Adrenal gland (tissue), 5 donors: ENCODE results near the gene C7orf57.

Source experiments
- POLR2A ChIP-seq, 2 donors: fragments of 450-650 bp; IDR thresholded peaks; one replicate each; pipeline ENCODE4 v1.6.1; 2017; ENCODE audit warnings: antibody characterized with exemption in 2 of 2, mild to moderate bottlenecking in 2 of 2, moderate library complexity in 1 of 2
- TF ChIP-seq, protein P1 (sequence below), 6 experiments: fragments of 450-650 bp in 4 of 6; fragments of 200-600 bp in 2 of 6; sonication (generic) in 1 of 6; IDR thresholded peaks; 1 replicate in 5 of 6; 2 replicates in 1 of 6; pipeline versions ENCODE4 v1.5.1 to v1.8.0; 2016 to 2021; ENCODE audit warnings: antibody characterized with exemption in 6 of 6, mild to moderate bottlenecking in 2 of 6, moderate library complexity in 1 of 6
- donor health status: DM: no; HTN: no; CAD: no.

DNA sequence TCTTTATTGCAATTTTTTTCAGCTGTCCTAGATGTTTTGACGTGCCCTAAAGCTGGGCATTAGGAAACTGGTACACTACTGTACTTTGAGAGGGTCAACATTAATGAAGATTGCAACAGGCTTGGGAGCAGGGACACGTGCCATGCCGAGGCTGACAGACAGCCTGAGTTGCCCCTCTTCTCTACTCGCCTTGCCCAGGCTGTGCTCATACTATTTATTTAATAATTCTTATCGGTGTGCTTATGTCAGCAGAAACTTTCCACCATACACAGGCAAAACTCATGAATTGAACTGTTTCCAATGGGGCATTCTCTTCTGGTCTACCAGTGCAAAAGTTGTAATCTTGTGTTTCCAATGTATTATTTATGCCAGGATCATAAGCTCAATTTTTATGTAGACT, 24.4 kb downstream of the C7orf57 start:
- TF ChIP-seq, protein P1, sequence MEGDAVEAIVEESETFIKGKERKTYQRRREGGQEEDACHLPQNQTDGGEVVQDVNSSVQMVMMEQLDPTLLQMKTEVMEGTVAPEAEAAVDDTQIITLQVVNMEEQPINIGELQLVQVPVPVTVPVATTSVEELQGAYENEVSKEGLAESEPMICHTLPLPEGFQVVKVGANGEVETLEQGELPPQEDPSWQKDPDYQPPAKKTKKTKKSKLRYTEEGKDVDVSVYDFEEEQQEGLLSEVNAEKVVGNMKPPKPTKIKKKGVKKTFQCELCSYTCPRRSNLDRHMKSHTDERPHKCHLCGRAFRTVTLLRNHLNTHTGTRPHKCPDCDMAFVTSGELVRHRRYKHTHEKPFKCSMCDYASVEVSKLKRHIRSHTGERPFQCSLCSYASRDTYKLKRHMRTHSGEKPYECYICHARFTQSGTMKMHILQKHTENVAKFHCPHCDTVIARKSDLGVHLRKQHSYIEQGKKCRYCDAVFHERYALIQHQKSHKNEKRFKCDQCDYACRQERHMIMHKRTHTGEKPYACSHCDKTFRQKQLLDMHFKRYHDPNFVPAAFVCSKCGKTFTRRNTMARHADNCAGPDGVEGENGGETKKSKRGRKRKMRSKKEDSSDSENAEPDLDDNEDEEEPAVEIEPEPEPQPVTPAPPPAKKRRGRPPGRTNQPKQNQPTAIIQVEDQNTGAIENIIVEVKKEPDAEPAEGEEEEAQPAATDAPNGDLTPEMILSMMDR (IDR thresholded peaks at IDR 0.05): no peak
- no peak for TF ChIP-seq POLR2A (IDR thresholded peaks at IDR 0.05)
